Colonic mucosa (tissue), 4 donors: ENCODE measurements around the gene IFT27. TPM values are rescaled to one million over a fixed set of nuclear protein-coding genes. Genes with fewer than 3 reads are reported as not detected.

Experiments used
- DNase-seq: peaks from one replicate; pipeline ENCODE4 v3.0.0-alpha.2; 2020
- H3K27ac ChIP-seq: fragments of 200-600 bp; one replicate; pipeline ENCODE4 v1.8.0; 2021
- H3K27me3 ChIP-seq: fragments of 200-600 bp; one replicate; pipeline ENCODE4 v1.8.0; 2021
- H3K36me3 ChIP-seq: fragments of 200-600 bp; one replicate; pipeline ENCODE4 v1.8.0; 2021
- H3K4me1 ChIP-seq: fragments of 200-600 bp; one replicate; pipeline ENCODE4 v1.8.0; 2021; ENCODE audit warnings: mild to moderate bottlenecking
- H3K4me3 ChIP-seq: fragments of 200-600 bp; one replicate; pipeline ENCODE4 v1.8.0; 2021
- H3K9ac ChIP-seq, 2 donors: one replicate each; pipeline ENCODE4 v1.7.0; 2013; ENCODE audit warnings: control low read depth in 2 of 2, low read depth in 2 of 2, low read length in 2 of 2
- H3K9me3 ChIP-seq: fragments of 200-600 bp; one replicate; pipeline ENCODE4 v1.8.0; 2021
- CTCF ChIP-seq: fragments of 200-600 bp; IDR thresholded peaks from one replicate; pipeline ENCODE4 v1.8.0; 2022; ENCODE audit warnings: antibody characterized with exemption, mild to moderate bottlenecking
- intact Hi-C: fragments of 100-400 bp; cut with DNase I; formaldehyde crosslinking; loops from one replicate; pipeline ENCODE4 v1.14.1; 2022
- total RNA-seq, 2 donors: library from RNA; stranded (reverse); fragmentation: NEBNext Ultra II Directional in 1 of 2; extraction: Animal tissue kit (Norgen Biotek cat#: 25700) in 1 of 2; gene quantifications; one replicate each; pipeline ENCODE4 v1.2.1, GENCODE V29; 2021
- donor health status: healthy.
- donor health status: DM: no; HTN: no; CAD: no.
- donor health status: DM: no; HTN: no; CAD: no.

The IFT27 gene
- total RNA-seq, 2 donors from 2014 or later, result 27.1 to 44.6 TPM

DNA sequence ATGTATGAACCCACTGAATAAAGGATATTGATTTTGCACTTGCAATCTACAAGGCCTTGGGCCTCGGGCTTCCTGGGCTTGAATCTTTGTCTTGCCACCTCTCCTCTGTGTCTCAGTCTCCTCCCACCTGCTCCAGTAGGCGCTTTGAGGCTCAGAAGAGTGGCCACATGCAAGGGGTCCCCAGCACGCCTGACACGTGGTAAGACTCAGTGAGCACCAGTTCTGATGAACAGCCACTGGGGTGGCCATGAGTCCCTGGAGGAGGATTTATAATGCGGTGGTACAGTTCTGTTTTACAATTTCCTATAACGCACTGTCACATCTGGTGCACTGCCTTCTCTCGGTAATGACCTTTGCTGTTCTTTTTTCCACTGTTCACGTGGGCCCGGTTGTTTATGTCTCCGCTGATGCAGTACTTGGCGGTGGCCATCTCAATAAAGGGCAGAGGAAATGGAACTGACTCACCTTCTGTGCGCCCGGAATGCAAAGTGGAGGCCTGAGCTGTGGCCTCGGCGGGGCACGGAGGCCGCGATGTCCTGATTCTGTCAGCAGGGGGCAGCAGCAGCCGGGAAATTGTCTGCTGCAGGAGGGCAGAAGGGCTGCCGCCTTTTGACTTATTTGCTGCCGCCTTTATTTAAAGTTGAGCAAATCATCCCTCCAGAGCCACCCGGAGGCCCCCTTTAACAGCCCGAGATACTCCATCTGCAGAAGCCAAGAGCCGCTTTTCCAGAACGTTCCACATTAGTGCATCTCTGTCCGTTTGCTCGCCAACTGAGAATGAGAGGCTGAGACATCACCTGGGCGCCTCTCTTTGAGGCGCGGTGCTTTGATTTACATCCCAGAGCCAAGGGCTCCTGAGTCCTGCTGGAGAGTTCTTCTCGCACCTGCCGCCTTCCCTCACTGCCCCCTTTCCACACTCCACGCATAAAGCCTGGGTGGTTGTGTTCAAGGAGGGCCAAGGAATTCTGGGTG lies 6.0 kb upstream of the IFT27 start:
- Histone ChIP-seq H3K4me3 (no peak overlapping the region), H3K9ac (peak overlapping the region in 1 of 2 donors; percentile 40), H3K27ac (no peak overlapping the region), H3K36me3 (no peaks in the 10 kb centered on the region), H3K27me3 (no peaks in the 10 kb centered on the region), H3K9me3 (no peaks in the 10 kb centered on the region), H3K4me1 (no peaks in the 10 kb centered on the region)
- intact Hi-C loops, result loop anchor here (5.0 kb wide), 2 partner anchors 75 to 195 kb away; no protein-coding TSS in a partner anchor
- TF ChIP-seq CTCF, result peak; percentile 93
- DNase-seq, result peak; percentile 85

GRCh38 chr22:36778020-36778419 lies 2.1 kb upstream of the IFT27 start:
- peaks cover 4% of the 10 kb centered on the region for H3K4me1 ChIP-seq
- no peak overlapping the region for H3K4me3 ChIP-seq
- intact Hi-C loops, result no loop called here
- H3K36me3 ChIP-seq, result no peaks in the 10 kb centered on the region
- DNase-seq, result no peak
- TF ChIP-seq CTCF, result no peak
- H3K9ac ChIP-seq, result no peak overlapping the region
- H3K9me3 ChIP-seq, result no peaks in the 10 kb centered on the region
- no peak overlapping the region for H3K27ac ChIP-seq
- no peaks in the 10 kb centered on the region for H3K27me3 ChIP-seq

DNA sequence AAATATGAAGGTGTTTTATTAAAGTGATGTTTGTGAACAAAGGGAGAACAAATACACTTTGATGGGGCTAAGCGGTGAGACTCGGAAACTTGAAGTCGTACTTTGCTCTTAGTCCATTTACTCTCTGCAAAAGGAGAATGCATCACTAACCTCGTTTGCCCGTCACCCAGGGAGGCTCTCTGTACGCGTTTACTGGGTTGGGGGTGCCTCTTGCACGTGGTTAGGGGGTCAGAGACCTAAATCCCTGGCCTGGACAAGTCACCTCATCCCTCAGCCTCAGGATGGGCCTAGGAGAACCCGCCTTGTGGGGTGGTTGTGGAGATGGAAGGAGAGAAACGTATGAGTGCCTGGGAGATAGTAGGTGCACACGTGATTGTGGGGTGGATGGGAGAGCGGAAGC lies 803 bp upstream of the IFT27 start:
- no peaks in the 10 kb centered on the region for H3K27me3 ChIP-seq
- DNase-seq, result peak; percentile 25
- H3K9ac ChIP-seq, result peak overlapping the region in 1 of 2 donors; percentile 43
- no peaks in the 10 kb centered on the region for H3K36me3 ChIP-seq
- no peaks in the 10 kb centered on the region for H3K9me3 ChIP-seq
- peak overlapping the region; percentile 22 for H3K4me3 ChIP-seq
- peak overlapping the region; percentile 67 for H3K27ac ChIP-seq
- TF ChIP-seq CTCF, result no peak
- peaks cover 4% of the 10 kb centered on the region for H3K4me1 ChIP-seq
- intact Hi-C loops, result no loop called here

DNA sequence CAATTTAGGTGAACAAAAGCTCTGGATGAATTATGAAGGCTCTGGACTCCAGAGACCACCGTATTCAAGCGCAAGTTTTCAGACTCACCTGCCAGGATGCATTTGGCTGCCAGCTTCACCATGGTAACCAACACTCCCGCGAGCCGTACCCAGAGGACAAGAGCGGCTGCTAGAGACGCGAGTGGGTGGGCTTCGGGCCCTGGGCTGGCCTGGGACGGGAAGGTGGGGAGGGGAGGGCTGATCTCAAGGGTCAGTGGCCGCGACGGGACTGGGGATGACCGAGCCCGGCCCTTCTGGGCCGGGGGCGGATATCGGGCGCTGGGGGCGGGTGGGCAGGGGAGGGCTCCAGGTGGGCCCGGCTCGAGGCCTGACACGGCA lies 344 bp downstream of the IFT27 start:
- H3K9me3 ChIP-seq, result no peaks in the 10 kb centered on the region
- intact Hi-C loops, result no loop called here

DNA sequence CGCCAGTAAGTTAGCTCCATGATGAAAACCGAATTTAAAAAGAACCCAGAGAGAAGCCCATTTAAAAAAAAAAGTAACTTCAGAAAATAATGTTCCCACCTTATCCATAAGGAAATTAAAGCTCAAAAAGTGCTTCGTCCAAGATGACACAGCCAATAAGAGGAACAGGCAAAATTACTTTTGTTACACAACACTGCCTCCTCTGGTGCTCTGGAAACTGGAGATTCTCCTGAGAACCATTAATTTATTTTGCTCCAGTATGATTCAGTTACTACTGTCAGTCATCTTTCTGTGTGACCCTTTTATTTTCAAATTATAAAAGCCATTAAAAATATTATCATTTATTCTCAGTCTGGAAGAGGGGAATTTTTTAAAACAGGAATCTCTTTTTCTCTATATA lies 2.0 kb downstream of the IFT27 start:
- Histone ChIP-seq H3K4me3 (no peak overlapping the region), H3K9me3 (no peaks in the 10 kb centered on the region), H3K4me1 (peaks cover 4% of the 10 kb centered on the region), H3K27me3 (no peaks in the 10 kb centered on the region), H3K27ac (no peak overlapping the region), H3K36me3 (no peaks in the 10 kb centered on the region), H3K9ac (no peak overlapping the region)
- intact Hi-C loops, result no loop called here
- DNase-seq, result no peak
- TF ChIP-seq CTCF, result no peak

More for the DNA sequence above, 344 bp downstream of the IFT27 start:
- Histone ChIP-seq H3K36me3 (no peaks in the 10 kb centered on the region), H3K27ac (peak overlapping the region; percentile 80), H3K9ac (peak overlapping the region; percentile 61 to 77), H3K27me3 (no peaks in the 10 kb centered on the region), H3K4me3 (peak overlapping the region; percentile 98), H3K4me1 (peaks cover 4% of the 10 kb centered on the region)
- TF ChIP-seq CTCF, result no peak
- DNase-seq, result peak; percentile 50
